Keratinocyte (primary cell): ENCODE results near the gene SLC22A12. TPM values are rescaled to one million over a fixed set of nuclear protein-coding genes. Genes with fewer than 3 reads are reported as not detected.

Source experiments
- DNase-seq: peaks from one replicate; pipeline ENCODE4 v3.0.0-alpha.2; 2011; ENCODE audit warnings: low read depth, missing footprints, low spot score
- FAIRE-seq: peaks from 2 replicates; lab custom pipeline; 2011; peaks lifted over from hg19 to GRCh38; lab: Jason Lieb, UNC
- H2AFZ ChIP-seq: 2 replicates; pipeline ENCODE4 v1.6.0; 2012; ENCODE audit warnings: low read length, control low read depth, inconsistent platforms; ENCODE audit not compliant: control insufficient read depth
- H3K27ac ChIP-seq: 2 replicates; pipeline ENCODE4 v1.5.1; 2011; ENCODE audit warnings: low read length; ENCODE audit not compliant: control insufficient read depth, insufficient read depth
- H3K27me3 ChIP-seq: 3 replicates; pipeline ENCODE4 v1.6.0; 2011; ENCODE audit warnings: low read length; ENCODE audit not compliant: control insufficient read depth, insufficient read depth; ENCODE audit errors: extremely low read depth
- H3K36me3 ChIP-seq, 2 experiments: 2 replicates in 1 of 2; 3 replicates in 1 of 2; pipeline ENCODE4 v1.5.1; 2011; ENCODE audit warnings: low read length in 2 of 2, mild to moderate bottlenecking in 1 of 2; ENCODE audit not compliant: control insufficient read depth in 2 of 2, insufficient read depth in 2 of 2; ENCODE audit errors: extremely low read depth in 1 of 2
- H3K4me1 ChIP-seq: 3 replicates; pipeline ENCODE4 v1.5.1; 2011; ENCODE audit warnings: low read length; ENCODE audit not compliant: control insufficient read depth, insufficient read depth; ENCODE audit errors: extremely low read depth
- H3K4me2 ChIP-seq: 3 replicates; pipeline ENCODE4 v1.6.0; 2011; ENCODE audit warnings: low read depth, low read length; ENCODE audit not compliant: control insufficient read depth, insufficient read depth; ENCODE audit errors: extremely low read depth
- H3K4me3 ChIP-seq, 3 experiments: fragments of 200-600 bp in 1 of 3; sonication (generic) in 1 of 3; 2 replicates in 2 of 3; 3 replicates in 1 of 3; pipeline ENCODE4 v1.5.1; 2011 to 2016; ENCODE audit warnings: low read length in 3 of 3, mild to moderate bottlenecking in 3 of 3, control low read depth in 2 of 3, inconsistent platforms in 1 of 3, low read depth in 1 of 3, mixed read lengths in 1 of 3, mixed run types in 1 of 3, moderate library complexity in 1 of 3; ENCODE audit not compliant: control insufficient read depth in 2 of 3, insufficient read depth in 2 of 3; ENCODE audit errors: extremely low read depth in 1 of 3
- H3K79me2 ChIP-seq: 2 replicates; pipeline ENCODE4 v1.6.0; 2012; ENCODE audit warnings: low read length; ENCODE audit not compliant: control insufficient read depth, insufficient read depth
- H3K9ac ChIP-seq: 3 replicates; pipeline ENCODE4 v1.6.0; 2011; ENCODE audit warnings: low read length; ENCODE audit not compliant: control insufficient read depth, insufficient read depth; ENCODE audit errors: extremely low read depth
- H3K9me1 ChIP-seq: 3 replicates; pipeline ENCODE4 v1.6.0; 2011; ENCODE audit warnings: low read length; ENCODE audit not compliant: control insufficient read depth, insufficient read depth; ENCODE audit errors: extremely low read depth
- H3K9me3 ChIP-seq: 2 replicates; pipeline ENCODE4 v1.5.1; 2012; ENCODE audit warnings: low read depth, low read length; ENCODE audit not compliant: control insufficient read depth
- H4K20me1 ChIP-seq: 3 replicates; pipeline ENCODE4 v1.6.0; 2011; ENCODE audit warnings: low read length; ENCODE audit not compliant: control insufficient read depth, insufficient read depth; ENCODE audit errors: extremely low read depth
- EZH2 ChIP-seq: IDR thresholded peaks from one replicate; pipeline ENCODE4 v1.6.1; 2012; ENCODE audit warnings: inconsistent platforms, mild to moderate bottlenecking, low read length, moderate library complexity
- dilution Hi-C: fragments of 300-500 bp; cut with MboI; formaldehyde crosslinking; loops from one replicate; pipeline ENCODE4 v1.7.0; 2020; ENCODE audit warnings: low sequenced_read_pairs; ENCODE audit not compliant: extremely low pct_ligation_motif_present
- polyA plus RNA-seq, 5 experiments: library from polyadenylated mRNA; depleted of rRNA in 3 of 5; stranded (reverse) in 3 of 5; stranded (forward) in 1 of 5; unstranded in 1 of 5; fragments of >200 nt; gene quantifications; 1 replicate in 1 of 5; 2 replicates in 3 of 5; 3 replicates in 1 of 5; pipeline versions ENCODE4 v1.2.1 to v1.2.3, GENCODE V29; 2011 to 2012; ENCODE audit warnings: missing spikeins in 2 of 5, low read depth in 1 of 5, low replicate concordance in 1 of 5
- TF ChIP-seq, protein P1 (sequence below), 3 experiments: IDR thresholded peaks in 1 of 3; conservative IDR thresholded peaks in 1 of 3; optimal IDR thresholded peaks in 1 of 3; 2 replicates in 2 of 3; 3 replicates in 1 of 3; pipeline versions ENCODE3 to v1.5.1; 2011; ENCODE audit warnings: low read length in 3 of 3, mild to moderate bottlenecking in 3 of 3, moderate library complexity in 2 of 3, control low read depth in 1 of 3, inconsistent platforms in 1 of 3; ENCODE audit not compliant: insufficient read depth in 2 of 3; ENCODE audit errors: extremely low read depth in 1 of 3

Gene SLC22A12
- polyA plus RNA-seq, 1 donor (not counting 4 experiments of a cell fraction or from before 2014, with no cell fraction given): not detected

DNA sequence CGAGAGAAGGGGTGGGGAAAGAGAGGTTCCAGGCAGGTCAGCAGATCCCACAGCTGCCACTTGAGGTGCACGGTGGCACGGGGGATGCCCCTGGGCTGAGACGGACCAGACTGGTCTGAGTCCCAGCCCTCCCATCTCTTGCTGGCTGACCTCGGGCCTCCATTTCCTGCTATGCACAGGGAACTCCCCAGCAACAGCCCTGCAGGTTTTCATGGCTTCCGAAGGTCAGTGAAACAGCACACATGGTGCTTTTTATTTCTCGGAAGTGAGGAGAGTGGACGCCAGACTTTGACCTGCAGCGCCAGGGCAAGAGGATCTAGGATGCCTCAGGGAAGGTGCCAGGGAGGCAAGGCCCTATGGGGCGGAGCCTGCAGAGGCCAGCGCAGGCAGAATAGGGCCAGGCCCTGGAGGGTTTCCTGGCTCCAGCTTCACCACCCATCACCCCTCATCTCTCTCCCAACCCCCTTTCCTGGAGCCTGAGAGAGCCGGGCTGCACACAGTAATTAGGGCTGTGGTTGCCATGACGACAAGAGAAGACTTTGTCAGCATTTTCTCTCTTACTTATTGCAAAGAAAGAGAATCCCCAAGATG, 29.5 kb downstream of the SLC22A12 start:
- no peak for TF ChIP-seq EZH2
- TF ChIP-seq, protein P1, sequence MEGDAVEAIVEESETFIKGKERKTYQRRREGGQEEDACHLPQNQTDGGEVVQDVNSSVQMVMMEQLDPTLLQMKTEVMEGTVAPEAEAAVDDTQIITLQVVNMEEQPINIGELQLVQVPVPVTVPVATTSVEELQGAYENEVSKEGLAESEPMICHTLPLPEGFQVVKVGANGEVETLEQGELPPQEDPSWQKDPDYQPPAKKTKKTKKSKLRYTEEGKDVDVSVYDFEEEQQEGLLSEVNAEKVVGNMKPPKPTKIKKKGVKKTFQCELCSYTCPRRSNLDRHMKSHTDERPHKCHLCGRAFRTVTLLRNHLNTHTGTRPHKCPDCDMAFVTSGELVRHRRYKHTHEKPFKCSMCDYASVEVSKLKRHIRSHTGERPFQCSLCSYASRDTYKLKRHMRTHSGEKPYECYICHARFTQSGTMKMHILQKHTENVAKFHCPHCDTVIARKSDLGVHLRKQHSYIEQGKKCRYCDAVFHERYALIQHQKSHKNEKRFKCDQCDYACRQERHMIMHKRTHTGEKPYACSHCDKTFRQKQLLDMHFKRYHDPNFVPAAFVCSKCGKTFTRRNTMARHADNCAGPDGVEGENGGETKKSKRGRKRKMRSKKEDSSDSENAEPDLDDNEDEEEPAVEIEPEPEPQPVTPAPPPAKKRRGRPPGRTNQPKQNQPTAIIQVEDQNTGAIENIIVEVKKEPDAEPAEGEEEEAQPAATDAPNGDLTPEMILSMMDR (optimal IDR thresholded peaks at IDR 0.05 in 1 of 3, IDR thresholded peaks at IDR 0.05 in 1 of 3, conservative IDR thresholded peaks at IDR 0.05 in 1 of 3; ENCODE audit: extremely low read depth in 1 of 3, insufficient read depth in 2 of 3, low read length in 3 of 3): no peak
- Histone ChIP-seq H3K27me3 (no peaks in the 10 kb centered on the region), H3K9me3 (no peaks in the 10 kb centered on the region), H3K36me3 (no peaks in the 10 kb centered on the region), H2AFZ (no peak overlapping the region), H3K4me3 (no peak overlapping the region), H3K9me1 (no peaks in the 10 kb centered on the region), H3K27ac (no peak overlapping the region), H4K20me1 (no peaks in the 10 kb centered on the region), H3K4me1 (no peaks in the 10 kb centered on the region), H3K79me2 (no peaks in the 10 kb centered on the region), H3K4me2 (no peak overlapping the region), H3K9ac (no peak overlapping the region)
- no peak for DNase-seq
- dilution Hi-C loops: no loop called here
- FAIRE-seq: no peak

- FAIRE-seq (no peak), DNase-seq (no peak)
- Histone ChIP-seq H3K79me2 (no peaks in the 10 kb centered on the region), H3K4me1 (no peaks in the 10 kb centered on the region), H3K4me3 (no peak overlapping the region), H3K9me3 (no peaks in the 10 kb centered on the region), H3K36me3 (no peaks in the 10 kb centered on the region), H3K27ac (no peak overlapping the region), H3K4me2 (no peak overlapping the region), H3K9me1 (no peaks in the 10 kb centered on the region), H2AFZ (no peak overlapping the region), H3K27me3 (no peaks in the 10 kb centered on the region), H4K20me1 (no peaks in the 10 kb centered on the region), H3K9ac (no peak overlapping the region)
- dilution Hi-C loops: no loop called here
- no peak for TF ChIP-seq EZH2
- TF ChIP-seq, protein P1 (optimal IDR thresholded peaks at IDR 0.05 in 1 of 3, IDR thresholded peaks at IDR 0.05 in 1 of 3, conservative IDR thresholded peaks at IDR 0.05 in 1 of 3; ENCODE audit: extremely low read depth in 1 of 3, insufficient read depth in 2 of 3, low read length in 3 of 3): no peak
Observed at GRCh38 chr11:64621283-64622019, 30.4 kb downstream of the SLC22A12 start.
